Panc1 (cell line): ENCODE results near the gene SHANK3. TPM values are rescaled to one million over a fixed set of nuclear protein-coding genes. Genes with fewer than 3 reads are reported as not detected.
"Not testable (repeated sequence)": the region's sequence is repeated elsewhere in the genome, so short reads cannot be mapped to it uniquely, and the experiment has no call there.

Experiments
- ATAC-seq: fragments of 200-7000 bp; cut with Tn5 transposase; 2 replicates; pipeline ENCODE4 v1.9.1; 2020; ENCODE audit warnings: mild to moderate bottlenecking, moderate library complexity
- BruUV-seq: library from RNA; stranded (reverse); fragments of 400-500 nt; replicated peaks from 2 replicates; lab custom pipeline; 2021; lab: Mats Ljungman, UMichigan
- CTCF ChIA-PET: fragments of 300-600 bp; sonication (Branson Sonifier 250); formaldehyde crosslinking; loops from one replicate; lab custom pipeline; 2022; ENCODE audit warnings: antibody characterized with exemption; lab: Charles Lee
- POLR2A ChIA-PET: fragments of 300-600 bp; sonication (Branson Sonifier 250); formaldehyde crosslinking; loops from one replicate; lab custom pipeline; 2022; ENCODE audit warnings: antibody characterized with exemption; lab: Charles Lee
- DNase-seq: peaks from one replicate; pipeline ENCODE4 v3.0.0-alpha.2; 2010; ENCODE audit warnings: low read depth, low spot score
- H3K27ac ChIP-seq: 2 replicates; pipeline ENCODE4 v1.5.1; 2011; ENCODE audit warnings: mild to moderate bottlenecking, low read length, inconsistent platforms
- H3K27me3 ChIP-seq: fragments of 200-500 bp; sonication (Bioruptor generic); 2 replicates; pipeline ENCODE4 v1.6.0; 2014; ENCODE audit warnings: low read length, inconsistent platforms; ENCODE audit not compliant: control insufficient read depth, insufficient read depth
- H3K36me3 ChIP-seq: fragments of 200-500 bp; sonication (Bioruptor generic); 2 replicates; pipeline ENCODE4 v1.5.1; 2014; ENCODE audit warnings: inconsistent platforms, mild to moderate bottlenecking, low read length, moderate library complexity; ENCODE audit not compliant: control insufficient read depth, insufficient read depth
- H3K4me1 ChIP-seq: 2 replicates; pipeline ENCODE4 v1.5.1; 2011; ENCODE audit warnings: inconsistent platforms, mild to moderate bottlenecking, low read length, moderate library complexity; ENCODE audit not compliant: control insufficient read depth, insufficient read depth
- H3K4me3 ChIP-seq, 2 experiments: 2 replicates each; pipeline ENCODE4 v1.5.1; 2011 to 2012; ENCODE audit warnings: low read depth in 2 of 2, low read length in 2 of 2, mild to moderate bottlenecking in 2 of 2, inconsistent platforms in 1 of 2, moderate library complexity in 1 of 2
- H3K9me3 ChIP-seq: fragments of 200-500 bp; sonication (Bioruptor generic); 2 replicates; pipeline ENCODE4 v1.5.1; 2014; ENCODE audit warnings: low read depth, mild to moderate bottlenecking, inconsistent platforms, low read length, moderate library complexity; ENCODE audit not compliant: control insufficient read depth, insufficient read depth
- POLR2AphosphoS5 ChIP-seq: IDR thresholded peaks from 2 replicates; pipeline ENCODE4 v1.6.1; 2012; ENCODE audit warnings: mild to moderate bottlenecking, low read depth, low read length, moderate library complexity
- SIN3A ChIP-seq: IDR thresholded peaks from 2 replicates; pipeline ENCODE4 v1.6.1; 2012; ENCODE audit warnings: low read depth, mild to moderate bottlenecking, low read length, moderate library complexity, borderline replicate concordance; ENCODE audit not compliant: insufficient read depth
- TCF7L2 ChIP-seq: IDR thresholded peaks from 2 replicates; pipeline ENCODE4 v1.6.1; 2011; ENCODE audit warnings: mild to moderate bottlenecking, low read depth, low read length, inconsistent platforms
- in situ Hi-C: cut with HindIII; loops from 2 replicates; pipeline ENCODE4 v1.10.0; 2016; ENCODE audit warnings: low sequenced_read_pairs, low pct_unique_long_range_greater_than_20kb
- intact Hi-C: fragments of 100-400 bp; cut with micrococcal nuclease; formaldehyde crosslinking; loops from one replicate; pipeline ENCODE4 v1.10.0; 2022; ENCODE audit not compliant: unreplicated experiment
- total RNA-seq: library from RNA; stranded (reverse); gene quantifications from one replicate; pipeline ENCODE4 v1.2.1, GENCODE V29; 2021; ENCODE audit not compliant: unreplicated experiment
- TF ChIP-seq, protein P1 (sequence below): fragments of 450-650 bp; IDR thresholded peaks from 2 replicates; pipeline ENCODE4 v1.5.1; 2017; ENCODE audit warnings: mild to moderate bottlenecking
- TF ChIP-seq, protein P2 (sequence below), 2 experiments: IDR thresholded peaks; 2 replicates each; pipeline ENCODE4 v1.6.1; 2011 to 2012; ENCODE audit warnings: low read depth in 2 of 2, control low read depth in 1 of 2, low read length in 1 of 2, mild to moderate bottlenecking in 1 of 2, moderate library complexity in 1 of 2; ENCODE audit not compliant: insufficient read depth in 1 of 2

The SHANK3 gene
- total RNA-seq, 1 experiment from 2014 or later: 7.6 TPM

DNA sequence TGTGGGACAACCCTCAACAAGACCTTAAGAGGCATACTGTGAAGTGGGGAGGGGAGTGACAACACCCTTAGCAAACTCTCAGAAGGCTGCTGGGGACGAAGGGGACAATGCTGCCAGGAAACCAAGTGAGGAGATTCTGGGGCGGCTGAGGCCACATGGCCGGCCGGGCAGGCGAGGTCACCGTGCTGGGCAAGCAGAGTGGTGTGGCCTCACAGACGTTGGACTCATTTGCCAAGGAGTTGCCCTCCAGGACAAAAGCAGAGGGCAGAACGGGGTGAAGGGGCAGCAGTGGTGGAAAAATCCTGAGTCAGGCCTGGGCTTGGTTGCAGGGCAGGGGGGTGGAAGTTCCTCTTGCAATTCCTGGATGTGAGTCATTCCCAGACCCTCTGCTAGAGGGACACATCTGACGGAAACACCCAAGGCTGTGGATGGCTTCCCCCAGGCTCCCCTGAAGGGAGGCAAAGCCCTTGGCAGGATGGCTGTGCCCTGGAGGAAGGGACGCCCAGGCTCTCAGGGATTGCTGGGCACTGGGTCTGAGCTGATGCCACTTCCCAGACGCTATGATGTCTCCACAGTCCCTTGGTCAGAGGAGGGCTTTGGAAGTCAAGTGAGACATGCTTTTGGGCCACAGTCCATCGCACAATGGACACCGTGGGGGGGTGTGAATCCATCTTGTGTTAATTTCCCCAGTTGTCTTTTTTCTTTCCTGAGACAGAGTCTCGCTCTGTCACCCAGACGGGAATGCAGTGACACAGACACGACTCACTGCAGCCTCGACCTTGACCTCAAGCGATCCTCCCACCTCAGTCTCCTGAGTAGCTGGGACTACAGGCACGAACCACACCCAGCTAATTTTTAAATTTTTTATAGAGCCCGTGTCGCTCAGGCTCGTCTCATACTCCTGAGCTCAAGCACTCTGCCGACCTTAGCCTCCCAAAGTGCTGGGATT is 16.2 kb upstream of the SHANK3 start:
- CTCF ChIA-PET: interaction anchor here (0.7 kb wide), 1 partner anchor 42 kb away, joined by 3 read pairs; no protein-coding TSS in a partner anchor
- Histone ChIP-seq H3K36me3 (no peaks in the 10 kb centered on the region), H3K27me3 (no peaks in the 10 kb centered on the region), H3K4me1 (no peaks in the 10 kb centered on the region), H3K27ac (no peak overlapping the region), H3K4me3 (no peak overlapping the region), H3K9me3 (no peaks in the 10 kb centered on the region)
- POLR2A ChIA-PET: no interaction called here
- no TSS peak for BruUV-seq
- TF ChIP-seq, protein P1, sequence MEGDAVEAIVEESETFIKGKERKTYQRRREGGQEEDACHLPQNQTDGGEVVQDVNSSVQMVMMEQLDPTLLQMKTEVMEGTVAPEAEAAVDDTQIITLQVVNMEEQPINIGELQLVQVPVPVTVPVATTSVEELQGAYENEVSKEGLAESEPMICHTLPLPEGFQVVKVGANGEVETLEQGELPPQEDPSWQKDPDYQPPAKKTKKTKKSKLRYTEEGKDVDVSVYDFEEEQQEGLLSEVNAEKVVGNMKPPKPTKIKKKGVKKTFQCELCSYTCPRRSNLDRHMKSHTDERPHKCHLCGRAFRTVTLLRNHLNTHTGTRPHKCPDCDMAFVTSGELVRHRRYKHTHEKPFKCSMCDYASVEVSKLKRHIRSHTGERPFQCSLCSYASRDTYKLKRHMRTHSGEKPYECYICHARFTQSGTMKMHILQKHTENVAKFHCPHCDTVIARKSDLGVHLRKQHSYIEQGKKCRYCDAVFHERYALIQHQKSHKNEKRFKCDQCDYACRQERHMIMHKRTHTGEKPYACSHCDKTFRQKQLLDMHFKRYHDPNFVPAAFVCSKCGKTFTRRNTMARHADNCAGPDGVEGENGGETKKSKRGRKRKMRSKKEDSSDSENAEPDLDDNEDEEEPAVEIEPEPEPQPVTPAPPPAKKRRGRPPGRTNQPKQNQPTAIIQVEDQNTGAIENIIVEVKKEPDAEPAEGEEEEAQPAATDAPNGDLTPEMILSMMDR: no peak
- TF ChIP-seq TCF7L2 (no peak), POLR2AphosphoS5 (no peak), SIN3A (no peak)
- TF ChIP-seq, protein P2, sequence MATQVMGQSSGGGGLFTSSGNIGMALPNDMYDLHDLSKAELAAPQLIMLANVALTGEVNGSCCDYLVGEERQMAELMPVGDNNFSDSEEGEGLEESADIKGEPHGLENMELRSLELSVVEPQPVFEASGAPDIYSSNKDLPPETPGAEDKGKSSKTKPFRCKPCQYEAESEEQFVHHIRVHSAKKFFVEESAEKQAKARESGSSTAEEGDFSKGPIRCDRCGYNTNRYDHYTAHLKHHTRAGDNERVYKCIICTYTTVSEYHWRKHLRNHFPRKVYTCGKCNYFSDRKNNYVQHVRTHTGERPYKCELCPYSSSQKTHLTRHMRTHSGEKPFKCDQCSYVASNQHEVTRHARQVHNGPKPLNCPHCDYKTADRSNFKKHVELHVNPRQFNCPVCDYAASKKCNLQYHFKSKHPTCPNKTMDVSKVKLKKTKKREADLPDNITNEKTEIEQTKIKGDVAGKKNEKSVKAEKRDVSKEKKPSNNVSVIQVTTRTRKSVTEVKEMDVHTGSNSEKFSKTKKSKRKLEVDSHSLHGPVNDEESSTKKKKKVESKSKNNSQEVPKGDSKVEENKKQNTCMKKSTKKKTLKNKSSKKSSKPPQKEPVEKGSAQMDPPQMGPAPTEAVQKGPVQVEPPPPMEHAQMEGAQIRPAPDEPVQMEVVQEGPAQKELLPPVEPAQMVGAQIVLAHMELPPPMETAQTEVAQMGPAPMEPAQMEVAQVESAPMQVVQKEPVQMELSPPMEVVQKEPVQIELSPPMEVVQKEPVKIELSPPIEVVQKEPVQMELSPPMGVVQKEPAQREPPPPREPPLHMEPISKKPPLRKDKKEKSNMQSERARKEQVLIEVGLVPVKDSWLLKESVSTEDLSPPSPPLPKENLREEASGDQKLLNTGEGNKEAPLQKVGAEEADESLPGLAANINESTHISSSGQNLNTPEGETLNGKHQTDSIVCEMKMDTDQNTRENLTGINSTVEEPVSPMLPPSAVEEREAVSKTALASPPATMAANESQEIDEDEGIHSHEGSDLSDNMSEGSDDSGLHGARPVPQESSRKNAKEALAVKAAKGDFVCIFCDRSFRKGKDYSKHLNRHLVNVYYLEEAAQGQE (IDR thresholded peaks at IDR 0.05; ENCODE audit: insufficient read depth in 1 of 2, low read depth in 2 of 2, low read length in 1 of 2): no peak
- intact Hi-C loops (no loop called here), in situ Hi-C loops (no loop called here)
- no peak for DNase-seq
- peak; percentile 82 for ATAC-seq

DNA sequence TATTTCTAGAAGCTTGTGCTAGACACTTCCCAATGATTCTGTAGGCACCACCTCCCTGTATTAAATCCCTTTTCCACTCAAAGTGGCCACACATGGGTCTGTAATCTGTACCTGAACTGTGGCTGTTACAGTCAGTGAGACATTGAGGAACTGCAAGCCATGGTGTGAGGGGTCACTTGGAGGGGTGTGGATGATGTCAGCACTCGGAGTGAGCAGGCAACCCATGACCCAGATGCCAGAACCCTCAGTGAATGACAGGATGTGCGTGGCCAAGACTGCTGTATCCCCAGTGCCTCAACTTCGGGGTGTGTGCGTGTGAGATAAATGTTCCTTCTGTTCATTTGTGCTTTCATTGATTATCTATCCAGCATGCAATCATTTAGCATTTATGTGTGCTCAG is 14.7 kb upstream of the SHANK3 start:
- DNase-seq (no peak), ATAC-seq (no peak)
- Histone ChIP-seq H3K4me1 (no peaks in the 10 kb centered on the region), H3K27me3 (no peaks in the 10 kb centered on the region), H3K9me3 (no peaks in the 10 kb centered on the region), H3K36me3 (no peaks in the 10 kb centered on the region), H3K27ac (no peak overlapping the region), H3K4me3 (no peak overlapping the region)
- in situ Hi-C loops: no loop called here
- intact Hi-C loops: no loop called here
- POLR2A ChIA-PET: interaction anchor here (0.5 kb wide), 1 partner anchor 468 kb away, joined by 3 read pairs; no protein-coding TSS in a partner anchor
- CTCF ChIA-PET: no interaction called here
- TF ChIP-seq, protein P1: no peak
- TF ChIP-seq, protein P2 (IDR thresholded peaks at IDR 0.05; ENCODE audit: insufficient read depth in 1 of 2, low read depth in 2 of 2, low read length in 1 of 2): no peak
- no peak for TF ChIP-seq POLR2AphosphoS5
- TF ChIP-seq TCF7L2: no peak
- TF ChIP-seq SIN3A: no peak
- no TSS peak for BruUV-seq

DNA sequence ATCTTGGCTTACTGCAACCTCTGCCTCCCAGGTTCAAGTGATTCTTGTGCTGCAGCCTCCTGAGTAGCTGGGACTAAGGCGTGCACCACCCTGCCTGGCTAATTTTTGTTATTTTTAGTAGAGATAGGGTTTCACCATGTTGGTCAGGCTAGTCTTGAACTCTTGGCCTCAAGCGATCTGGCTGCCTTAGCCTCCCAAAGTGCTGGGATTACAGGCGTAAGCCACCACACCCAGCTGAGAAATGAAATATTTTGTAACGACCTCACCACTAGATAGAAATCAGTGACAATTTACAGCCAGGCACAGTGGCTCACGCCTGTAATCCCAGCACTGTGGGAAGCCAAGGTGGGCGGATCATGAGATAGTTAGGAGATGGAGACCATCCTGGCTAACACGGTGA is 12.9 kb upstream of the SHANK3 start:
- H3K36me3 ChIP-seq, H3K4me3 ChIP-seq, POLR2A ChIA-PET, CTCF ChIA-PET, BruUV-seq, intact Hi-C loops, H3K27me3 ChIP-seq, H3K27ac ChIP-seq, ATAC-seq, DNase-seq, H3K4me1 ChIP-seq, in situ Hi-C loops, H3K9me3 ChIP-seq: not testable (repeated sequence)
